AG08395 (cell line): ENCODE data around the gene POLD4.
A peak's percentile ranks its signal among the peaks of the same experiment; 100 is the strongest.

Experiments
- DNase-seq: peaks from one replicate; pipeline ENCODE4 v3.0.0; 2012; ENCODE audit warnings: mixed read lengths, low spot score

Gene POLD4

DNA sequence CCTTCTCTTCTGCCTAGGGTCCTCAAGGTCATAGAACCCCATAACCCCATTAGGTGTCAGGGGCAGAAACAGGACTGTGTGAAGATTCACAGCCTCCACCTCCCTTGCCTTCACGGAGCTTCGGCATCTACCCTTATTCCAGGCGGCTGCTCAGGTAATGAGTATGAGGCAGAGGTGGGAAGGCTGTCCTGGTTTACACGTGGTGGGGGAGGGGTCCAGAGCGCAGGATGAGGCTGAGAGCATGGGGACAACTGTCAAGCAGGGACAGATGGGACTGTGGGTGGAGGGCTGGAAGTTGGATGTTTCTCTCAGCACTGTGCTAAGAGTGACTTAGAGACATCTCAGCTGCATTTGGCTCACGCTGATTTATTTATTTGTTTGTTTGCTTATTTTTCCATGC is 34.2 kb upstream of the POLD4 start:
- no peak for DNase-seq

DNA sequence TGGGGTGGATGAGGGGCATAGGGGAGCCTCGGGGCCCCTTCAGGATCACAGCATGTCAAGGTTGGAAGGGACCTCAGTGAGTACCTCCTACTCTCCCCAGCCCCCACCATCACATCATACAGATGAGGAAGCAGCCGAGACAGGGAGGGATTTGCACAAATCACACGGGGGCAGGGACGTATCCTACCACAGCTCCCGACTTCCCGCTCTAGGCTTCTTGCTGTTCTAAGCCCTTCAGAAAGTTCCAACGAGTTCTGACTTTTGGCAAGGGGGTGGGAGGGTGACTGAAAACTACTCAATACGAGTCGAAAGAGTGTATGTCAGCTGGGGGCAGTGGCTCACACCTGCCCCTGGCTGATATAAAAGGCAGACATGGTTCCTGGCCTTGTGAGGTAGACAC is 33.7 kb upstream of the POLD4 start:
- DNase-seq, result no peak

DNA sequence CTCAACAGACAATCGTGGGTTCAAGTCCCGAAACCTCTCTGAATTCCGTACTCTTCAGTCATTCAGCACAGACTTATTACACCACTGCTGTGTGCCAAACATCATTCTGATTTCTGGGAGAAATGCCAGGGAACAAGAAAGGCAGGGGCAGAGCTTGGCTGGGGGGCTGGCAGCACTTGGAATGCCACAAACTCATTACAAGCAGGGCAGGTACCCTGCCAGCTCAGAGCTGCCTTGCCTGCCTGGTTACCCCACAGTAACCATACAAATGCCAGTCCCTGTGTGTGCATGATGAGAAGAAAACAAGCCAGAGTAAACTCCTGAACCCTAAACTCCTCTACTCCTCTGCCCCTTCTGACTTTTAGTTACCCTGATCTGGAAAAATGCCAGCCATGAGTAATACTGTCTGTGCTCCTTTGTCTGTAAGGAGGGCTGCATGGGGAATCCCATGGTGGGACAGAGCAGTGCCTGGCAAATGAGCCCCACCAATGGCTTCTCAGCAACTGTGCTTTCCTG is 31.6 kb upstream of the POLD4 start:
- DNase-seq, result no peak

DNA sequence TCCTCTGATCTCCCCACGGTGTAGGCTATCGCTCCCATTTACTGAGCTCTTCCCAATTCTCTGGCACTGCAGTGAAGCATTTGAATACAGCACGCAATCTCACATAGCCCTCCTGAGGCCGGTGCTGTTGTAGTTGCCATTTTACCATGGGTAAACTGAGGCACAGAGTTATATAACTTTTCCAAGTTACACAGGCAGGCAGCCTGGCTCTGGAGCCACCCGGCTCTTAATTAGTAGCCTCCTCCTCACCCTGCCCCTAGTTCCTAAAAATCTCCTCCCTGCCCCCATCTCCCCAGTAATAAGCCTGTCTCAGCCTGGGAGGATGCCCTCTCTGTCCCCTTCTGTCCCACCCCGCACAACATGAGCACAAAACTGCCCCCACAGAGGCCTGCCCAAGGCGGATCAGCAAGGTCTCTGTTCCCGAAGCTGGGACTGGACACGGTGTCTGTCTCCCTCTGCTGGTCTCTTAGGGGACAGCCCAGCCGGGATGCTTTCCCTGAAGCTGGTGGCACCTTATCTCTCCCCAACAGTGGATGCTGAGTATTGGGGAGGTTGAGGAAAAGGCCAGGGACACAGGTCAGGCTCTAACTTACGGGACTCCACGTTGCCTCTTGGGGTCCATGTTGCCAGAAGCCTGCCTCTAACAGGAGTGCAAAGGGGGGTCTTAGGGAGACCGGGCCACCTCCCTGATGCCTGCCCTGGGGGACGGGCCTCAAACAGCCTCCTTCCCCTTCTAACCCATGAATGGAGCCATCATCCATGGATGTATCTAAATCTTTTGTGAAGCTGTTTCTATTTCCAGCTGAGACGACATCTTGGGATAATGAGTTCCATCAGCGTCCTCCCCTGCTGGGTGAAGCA is 29.2 kb upstream of the POLD4 start:
- DNase-seq, result peak; percentile 81

DNA sequence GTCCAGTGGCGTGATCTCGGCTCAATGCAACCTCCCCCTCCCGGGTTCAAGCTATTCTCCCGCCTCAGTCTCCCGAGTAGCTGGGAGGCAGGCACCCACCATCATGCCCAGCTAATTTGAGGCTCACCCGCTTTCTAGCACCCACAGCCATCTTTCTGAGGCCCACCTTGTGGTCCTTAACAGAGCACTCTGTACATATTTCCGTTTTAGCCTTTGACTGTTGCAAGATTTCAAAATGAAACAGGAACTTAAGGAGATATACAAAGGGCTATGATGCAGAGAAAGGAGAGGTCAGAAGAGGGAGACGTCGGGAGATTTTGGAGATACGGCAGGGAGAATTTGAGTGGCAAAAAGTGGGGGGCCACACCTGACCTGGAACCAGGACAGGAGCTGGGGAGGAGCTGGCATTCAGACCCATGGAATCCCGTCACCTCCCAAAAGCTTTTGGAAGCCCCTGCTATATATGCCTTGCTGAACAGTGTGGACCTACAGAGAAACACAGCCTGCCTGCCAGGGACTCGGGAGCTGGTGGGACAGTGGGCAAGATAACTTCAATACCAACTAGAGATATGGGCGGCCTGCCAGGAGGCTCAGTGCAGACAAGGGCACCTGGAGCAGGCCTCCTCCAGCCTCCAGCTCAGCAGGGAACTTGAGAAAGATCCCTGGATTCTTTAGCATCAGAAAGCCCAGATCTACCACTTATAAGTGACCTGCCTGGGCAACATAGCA is 28.1 kb upstream of the POLD4 start:
- no peak for DNase-seq

DNA sequence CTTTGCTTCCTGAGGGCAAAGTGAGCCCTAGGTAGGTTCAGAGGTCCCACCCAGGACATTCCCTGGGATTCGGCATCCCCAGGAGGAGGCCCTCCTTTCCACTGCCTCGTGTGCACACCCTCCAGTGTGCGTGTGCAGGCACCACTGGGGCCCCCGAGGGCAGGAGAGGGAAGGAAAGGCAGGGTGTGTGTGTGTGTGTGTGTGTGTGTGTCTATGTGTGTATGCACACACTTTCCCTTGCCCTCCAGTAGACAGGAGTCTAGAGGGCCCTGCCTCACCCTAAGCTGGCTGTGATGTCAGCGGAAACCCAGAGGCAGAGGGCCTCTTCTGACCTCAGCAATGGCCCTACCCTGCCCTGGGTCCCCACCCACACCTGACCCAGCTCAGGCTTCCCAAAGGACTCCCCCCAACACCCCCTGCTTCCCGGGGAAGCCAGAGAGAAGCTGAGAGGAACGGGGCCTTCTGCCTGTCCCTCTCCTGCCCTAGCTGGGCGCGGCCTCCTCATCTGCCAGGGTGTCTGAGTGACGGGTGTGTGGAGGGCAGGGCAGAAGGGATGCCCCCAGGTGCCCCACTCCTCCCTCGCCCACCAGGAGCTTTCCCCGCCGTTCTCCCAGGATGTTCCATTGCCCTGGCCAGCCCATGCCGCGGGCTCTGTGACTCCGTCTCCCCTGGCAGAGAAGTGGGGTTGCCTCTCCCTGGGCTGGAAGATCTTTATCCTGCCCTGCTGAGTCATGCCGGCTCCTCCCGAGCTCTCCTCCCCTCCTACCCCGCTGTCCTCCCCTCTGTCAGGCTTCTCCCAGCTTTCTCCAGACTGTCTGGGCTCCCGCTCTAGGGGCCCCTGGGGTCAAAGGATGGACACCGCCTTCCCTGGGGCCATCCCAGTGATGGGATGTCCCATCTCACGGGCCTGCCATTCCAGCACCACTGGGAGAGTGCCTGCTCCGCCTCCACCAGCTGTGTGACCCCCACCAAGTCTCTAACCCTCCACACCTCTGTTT is 26.0 kb upstream of the POLD4 start:
- DNase-seq, result peak; percentile 77

DNA sequence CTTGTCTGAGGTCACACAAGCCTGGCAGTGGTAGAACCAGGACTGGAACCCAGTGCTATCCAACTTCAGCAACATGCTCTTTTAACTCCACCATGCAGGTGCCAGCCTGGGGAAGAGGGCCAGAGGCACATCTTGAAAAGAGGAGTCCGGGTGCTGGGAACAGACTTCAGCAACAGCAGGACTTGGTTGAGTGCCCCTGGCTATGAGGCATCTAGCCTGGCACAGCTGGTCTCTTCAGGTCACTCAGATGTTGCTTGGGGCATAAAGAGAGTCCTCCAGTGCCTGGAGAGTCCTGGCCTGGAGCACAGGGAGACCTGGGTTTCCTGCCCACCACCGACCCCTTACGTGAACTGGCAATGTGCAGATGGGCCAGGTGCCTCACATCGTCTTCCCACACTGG is 25.2 kb upstream of the POLD4 start:
- no peak for DNase-seq

DNA sequence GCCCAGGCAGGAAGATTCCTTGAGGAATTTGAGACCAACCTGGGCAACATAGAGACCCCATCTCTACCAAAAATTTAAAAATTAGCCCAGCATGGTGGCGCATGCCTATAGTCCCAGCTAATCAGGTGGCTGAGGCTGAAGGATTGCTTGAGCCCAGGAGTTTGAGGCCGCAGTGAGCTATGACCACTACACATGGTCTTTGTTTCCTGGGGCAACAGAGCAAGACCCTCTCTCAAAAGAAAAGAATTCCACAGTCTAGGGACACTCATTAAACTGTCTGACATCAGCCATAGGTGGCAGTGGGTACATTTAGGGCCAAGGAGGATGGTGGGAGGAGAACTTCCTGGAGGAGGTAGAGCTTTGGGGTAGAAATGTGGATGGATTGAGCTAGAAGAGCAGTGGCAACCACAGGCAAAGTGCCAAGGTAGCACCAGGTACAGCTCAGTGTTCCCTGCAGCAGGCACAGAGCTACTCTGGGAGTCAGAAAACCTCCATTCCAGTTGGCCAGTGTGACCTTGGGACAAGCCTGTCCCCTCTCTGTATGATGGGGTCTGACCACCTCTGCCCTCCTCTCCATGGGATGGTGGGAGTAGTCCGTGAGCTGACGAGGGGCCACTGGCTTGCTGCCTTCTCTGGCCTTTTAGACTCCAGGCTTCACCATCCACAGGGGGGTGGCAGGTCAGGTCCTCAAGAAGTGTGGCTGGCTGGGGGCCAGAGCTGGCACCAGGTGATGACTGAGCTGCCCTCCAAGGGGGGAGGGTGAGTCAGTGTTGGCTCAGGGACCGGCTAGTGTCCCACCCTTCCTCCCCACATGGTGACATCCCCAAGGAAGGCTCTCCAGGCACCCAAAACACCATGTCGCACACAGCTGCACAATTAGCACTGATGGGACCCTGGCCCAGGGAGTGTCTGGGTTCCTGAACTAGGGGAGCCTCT is 23.8 kb upstream of the POLD4 start:
- no peak for DNase-seq

DNA sequence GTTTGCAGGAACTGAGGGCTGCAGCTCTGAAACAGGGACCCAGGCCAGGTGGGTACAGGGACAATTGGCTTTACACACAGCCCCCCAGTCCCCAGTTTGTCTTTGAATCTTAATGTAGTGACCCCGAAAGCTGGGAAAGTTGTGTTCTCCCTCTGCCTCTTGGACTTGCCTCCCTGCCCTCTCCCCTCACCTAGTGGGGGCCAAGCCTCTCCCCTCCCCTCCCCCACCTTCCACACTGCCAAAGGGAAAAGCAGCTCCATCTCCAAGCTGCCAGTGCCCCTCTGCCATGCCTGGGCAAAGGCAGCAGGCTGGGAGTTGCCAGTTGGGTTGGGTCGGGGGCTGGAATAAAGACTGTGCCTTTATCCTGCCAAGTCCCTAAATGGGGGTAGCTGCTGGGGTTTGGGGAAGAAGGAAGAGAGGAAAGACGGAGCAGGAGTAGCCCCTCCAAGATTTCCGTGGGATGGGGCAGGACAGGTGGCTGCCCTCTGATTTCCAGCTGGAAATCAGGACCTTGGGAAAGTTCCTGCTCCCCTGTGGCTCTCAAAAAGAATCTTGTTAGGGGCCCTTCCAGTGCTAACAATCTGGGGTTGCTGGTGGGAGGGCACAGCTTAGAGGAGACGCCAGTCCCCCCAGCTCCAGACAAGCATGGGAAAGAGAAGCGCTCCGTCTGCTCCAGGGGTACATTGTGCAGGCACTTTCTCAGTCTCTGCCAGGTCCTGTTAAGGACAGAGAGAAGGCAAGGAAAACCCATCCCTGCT is 22.9 kb upstream of the POLD4 start:
- no peak for DNase-seq

DNA sequence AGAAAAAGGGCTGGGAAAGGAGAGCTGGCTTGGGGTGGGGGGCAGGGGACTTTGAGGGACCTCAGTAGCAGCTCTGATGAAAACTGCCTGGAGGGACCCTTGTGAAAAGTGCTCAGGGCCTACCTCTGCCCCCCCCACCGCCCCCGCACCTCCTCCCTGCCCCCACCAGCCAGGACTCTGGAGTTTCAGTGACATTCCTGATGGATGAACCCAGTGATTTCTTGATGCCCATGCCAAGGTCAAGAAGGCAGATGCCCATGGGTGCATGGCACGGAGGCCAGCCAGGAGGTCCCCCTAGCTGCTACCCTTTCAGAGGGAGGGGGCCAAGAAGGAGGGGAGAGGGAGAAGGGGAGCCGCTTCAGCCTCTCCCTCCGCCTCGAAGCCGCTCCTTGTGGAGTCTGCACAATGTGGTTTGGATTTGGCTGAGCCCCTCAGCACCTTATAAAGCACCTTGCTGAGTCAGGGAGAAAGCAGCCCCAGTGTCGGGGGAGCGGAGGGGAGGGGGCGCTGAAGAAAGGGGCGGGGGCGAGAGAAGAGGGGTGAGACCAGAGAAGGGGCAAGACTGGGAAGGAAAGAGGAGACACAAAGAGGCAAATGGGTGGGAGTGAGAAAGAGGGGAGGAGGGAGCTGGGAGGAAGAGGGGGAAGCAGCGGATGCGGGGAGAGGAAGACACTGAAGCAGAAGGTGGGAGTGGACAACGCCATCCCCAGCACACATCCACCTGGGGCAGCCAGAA is 22.1 kb upstream of the POLD4 start:
- no peak for DNase-seq

DNA sequence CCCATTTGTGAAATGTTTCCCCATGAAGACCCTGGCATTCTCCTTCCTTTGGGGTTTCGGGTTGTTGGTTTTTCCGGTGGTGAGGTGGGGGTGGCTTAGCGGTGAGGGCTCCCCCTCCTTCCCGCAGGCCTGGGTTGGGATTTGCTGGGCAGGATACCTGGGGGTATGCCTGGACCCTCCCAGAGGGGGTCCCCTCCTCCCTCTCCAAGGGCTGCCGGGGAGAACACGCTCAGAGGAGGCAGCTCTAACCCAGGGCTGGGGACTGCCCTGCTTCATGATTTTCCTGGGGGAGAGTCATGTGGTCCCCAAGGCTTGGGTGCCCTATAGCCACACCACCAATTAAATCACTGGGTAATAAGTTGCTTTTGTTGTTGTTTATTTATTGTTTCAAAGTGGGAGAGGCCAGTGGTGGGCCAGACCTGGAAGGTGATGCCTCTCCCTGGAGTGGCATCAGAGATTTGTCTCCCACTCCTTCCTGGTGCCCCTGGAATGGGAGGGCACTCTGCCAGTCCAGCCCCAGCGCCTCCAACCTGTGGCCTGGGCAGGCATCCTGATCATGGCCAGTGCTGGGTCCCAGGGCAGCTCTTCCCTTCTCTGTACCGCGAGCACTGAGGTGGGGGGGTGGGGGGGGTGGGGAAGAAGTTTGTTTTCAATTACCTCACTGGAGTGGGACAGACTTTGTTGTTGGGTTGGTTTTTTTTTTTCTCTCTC is 21.4 kb upstream of the POLD4 start:
- peak; percentile 31 for DNase-seq

DNA sequence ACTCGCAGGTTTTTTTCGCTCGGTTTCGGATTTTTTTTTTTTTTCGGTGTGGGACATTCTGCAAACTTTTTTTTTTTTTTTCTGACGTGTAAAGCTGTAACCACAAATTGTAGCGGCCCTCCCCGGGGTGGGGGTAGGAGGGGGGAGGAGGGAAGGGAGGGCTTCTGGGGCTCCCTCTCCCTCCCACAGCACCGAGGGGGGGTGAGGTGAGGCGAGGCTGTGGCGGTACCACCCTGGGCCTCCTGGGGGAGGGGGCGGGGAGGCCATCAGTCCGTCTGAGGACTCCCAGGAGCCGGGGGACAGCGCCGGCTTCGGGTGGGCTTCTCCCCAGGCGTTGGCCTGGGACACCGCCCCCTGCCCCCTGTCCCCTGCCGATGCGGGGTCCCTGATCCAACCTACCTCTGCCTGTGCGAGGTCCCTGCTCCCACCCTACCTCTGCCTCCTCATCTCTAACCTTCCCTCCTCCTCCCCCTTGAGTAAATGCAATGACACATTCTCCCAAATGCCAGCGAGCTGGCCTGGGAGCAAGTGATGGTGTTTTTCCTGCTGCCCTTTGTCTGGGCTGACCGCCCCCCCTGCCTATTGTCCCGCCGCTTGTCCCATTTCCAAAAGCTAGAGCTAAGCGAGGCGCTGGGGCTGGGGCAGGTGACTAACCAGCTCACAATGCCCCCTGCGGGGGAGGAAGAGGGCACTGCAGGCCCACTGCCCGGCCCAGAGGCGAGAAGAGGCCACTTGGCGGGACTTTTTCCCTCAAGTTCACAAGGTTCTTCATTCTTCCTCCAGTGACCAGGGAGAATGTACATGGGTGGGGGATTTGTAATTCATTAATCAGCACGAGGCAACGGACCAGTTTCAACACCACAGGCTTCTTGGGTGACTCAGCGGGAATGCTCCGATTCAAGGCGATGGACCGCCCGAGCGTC is 20.6 kb upstream of the POLD4 start:
- peak; percentile 95 for DNase-seq

DNA sequence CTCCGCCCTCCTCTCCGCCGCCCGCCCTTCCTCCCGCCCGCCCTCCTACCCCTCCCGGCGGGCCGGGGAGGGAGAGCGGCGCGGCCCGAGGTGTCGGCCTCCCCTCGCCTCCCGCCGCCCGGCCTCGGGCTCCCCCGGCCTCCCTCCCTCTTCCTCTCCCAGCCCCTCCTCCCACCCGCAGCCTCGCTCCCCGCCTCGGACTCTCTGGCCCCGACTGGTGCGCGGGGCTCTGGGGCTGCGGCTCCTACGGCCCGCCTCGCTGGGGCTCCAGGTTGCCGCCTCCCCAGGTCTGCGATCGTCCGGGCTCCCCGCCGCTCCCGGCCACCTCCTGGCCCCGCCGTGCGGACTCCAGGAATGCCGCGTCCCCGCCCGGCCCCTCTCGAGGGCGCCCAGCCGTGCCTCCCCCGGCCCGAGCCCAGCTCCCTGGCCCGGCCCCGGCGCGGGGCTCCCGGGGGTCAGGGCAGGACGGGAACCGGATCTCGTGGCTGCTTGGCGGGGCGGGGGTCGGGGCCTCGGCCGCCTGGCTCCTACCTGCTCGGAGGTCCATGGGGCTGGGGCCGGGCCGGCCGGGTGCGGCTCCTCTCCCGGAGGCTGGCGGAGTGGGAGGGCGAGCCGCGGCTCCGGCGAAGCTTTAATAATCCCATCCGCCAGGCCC is 19.8 kb upstream of the POLD4 start, which contains the start of gene CLCF1:
TSS of gene CLCF1 (minus strand) at position 606 of the 655 bp plus-strand sequence. CDS start at position 547, 59 bp downstream.
- peak; percentile 58 for DNase-seq

DNA sequence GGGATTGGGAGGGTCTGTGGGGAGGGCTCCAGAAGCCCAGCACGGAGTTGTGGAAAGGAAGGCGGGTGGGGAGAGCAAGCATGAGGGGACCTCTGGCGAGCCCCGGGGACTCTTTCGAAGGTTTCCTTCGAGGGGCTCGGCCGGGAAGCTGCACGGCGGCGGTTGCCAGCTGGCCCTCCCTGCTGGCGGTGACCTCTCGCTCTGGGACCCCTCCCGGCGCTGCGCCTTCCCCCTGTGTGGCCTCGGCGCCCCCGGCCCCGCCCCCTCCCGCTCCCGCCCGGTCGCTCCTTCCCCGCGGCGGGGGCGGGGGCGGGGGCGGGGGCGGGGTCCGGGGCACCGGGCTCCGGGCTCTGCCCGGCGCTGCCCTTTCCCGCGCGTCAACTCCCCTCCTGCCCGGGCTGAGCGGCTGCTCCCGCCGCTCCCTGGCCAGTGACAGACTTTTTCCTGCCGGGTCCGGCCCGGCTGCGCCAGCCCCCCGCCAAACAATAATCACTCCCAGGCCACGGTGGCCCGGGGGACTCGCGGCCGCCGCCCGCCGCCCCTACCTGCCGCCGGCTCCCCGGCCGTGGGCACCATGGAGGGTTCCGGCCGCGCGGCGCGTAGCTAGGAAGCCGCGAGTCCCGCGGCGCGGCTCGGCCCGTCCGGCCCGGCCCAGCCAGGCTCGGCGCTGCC is 19.1 kb upstream of the POLD4 start:
- DNase-seq, result peak; percentile 26

DNA sequence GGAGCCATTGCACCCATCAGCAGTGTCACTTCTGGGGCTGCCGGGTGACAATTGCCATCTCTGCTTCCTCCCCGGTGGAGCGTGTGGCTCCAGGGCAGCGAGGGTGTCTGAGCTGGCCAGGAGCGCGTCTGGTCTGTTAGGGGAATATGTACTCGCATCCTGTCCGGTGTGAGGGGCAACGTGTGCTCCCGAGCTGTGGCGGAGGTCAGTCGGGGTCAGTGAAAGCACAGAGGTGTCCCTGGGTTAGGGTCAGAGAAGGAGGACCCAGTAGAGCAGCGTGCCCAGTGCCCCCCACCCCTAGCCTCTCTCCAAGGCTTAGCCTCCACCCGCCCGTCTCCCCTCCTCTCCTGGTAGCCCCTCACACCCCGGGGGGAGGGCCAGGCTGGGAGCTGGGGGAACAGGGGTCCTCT is 18.6 kb upstream of the POLD4 start:
- no peak for DNase-seq

DNA sequence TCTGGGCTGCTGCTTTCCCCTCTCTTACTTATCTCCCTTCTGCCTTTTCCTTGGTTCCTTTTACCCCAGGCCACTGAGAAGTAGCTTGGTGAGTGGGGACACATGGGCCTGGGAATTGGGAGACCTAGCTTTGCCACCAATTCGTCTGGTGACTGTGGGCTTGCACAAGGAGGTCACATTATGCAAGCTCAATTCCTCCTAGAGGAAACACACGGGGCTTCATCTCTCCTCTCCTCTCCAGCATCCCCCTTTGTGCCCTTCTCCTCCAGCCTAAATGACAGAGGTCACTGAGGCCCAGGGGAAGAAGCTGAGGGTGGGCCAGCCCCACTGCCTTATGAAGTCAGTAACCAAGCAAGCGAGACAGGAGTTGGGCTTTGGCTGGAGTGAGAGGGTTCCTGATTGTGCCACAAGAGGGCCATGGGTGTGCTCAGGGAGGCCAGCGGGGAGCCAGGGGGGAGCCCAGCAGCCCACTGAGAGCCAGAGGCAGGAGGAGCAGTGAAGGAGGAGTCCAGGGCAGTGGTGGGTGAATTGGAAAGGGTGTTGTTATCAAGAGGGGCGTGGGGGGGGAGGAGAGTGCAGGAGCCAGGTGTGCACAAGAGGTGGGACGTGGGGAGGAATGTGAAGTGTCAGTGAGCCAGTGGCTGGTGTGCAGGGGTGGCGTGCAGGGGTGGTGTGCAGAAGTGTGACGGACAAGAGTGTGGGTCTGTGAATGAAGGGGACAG is 18.0 kb upstream of the POLD4 start:
- peak; percentile 75 for DNase-seq
